HG03469 (cell line): ENCODE measurements around the gene ERP27.
A peak's percentile ranks its signal among the peaks of the same experiment; 100 is the strongest.

Source experiments
- ATAC-seq: cut with Tn5 transposase; IDR thresholded peaks from one replicate; pipeline ENCODE4 v1.9.1; 2021; ENCODE audit warnings: mild to moderate bottlenecking, moderate library complexity, moderate number of reproducible peaks; ENCODE audit not compliant: unreplicated experiment

ERP27 gene

DNA sequence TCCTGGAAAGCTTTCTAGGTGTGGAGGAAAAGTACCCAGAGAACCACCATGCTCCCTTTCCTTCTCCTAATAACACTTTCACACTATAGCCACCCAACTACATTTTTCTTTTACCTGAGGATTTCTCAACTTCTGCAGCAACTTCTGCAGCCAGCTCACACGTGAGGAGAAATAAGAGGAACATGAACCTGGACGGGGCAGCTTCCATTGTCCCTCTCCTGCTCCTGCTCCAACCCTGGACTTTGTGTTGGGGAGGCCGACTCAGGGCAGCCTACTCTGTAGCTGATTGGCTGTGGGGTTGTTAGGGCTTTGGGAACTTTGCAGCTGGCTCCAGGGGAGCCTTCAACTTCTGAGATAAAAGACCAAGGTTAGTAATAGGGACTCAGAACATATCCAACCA is at the start of gene ERP27:
TSS of gene ERP27 (minus strand) at position 237 of the 400 bp plus-strand sequence. CDS start at position 208, 29 bp downstream.
- ATAC-seq, result no peak

DNA sequence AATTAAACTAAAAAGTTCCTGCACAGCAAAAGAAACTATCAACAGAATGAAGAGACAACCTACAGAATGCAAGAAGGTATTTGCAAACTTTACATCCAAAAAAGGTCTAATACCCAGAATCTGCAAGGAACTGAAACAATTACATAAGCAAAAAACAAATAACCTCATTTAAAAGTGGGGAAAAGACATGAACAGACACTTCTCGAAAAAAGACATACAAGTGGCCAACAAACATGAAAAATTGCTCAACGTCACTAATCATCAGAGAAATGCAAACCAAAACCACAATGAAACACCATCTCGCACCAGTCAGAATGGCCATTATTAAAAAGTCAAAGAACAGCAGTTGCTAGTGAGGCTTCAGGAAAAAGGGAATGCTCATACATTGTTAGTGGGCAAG is 49.7 kb upstream of the ERP27 start:
- no peak for ATAC-seq

DNA sequence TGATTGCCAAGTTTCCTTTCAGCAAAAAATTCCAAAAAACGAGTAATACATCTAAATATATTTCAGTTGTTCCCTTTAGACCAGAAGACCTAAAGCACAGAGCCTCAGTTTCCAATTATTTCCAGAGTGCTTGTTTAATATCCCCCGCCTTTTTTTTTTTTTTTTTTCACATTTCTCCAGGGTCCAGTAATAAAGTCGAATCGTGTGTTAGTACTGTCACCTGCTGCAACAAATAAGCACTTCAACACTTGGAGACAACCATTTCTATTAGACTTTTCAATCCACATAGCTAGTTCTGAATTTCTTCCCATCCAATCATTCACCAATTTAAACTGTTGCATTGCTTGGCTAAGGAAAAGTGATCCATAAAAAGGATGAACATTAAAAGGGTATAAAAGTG is 48.1 kb upstream of the ERP27 start:
- no peak for ATAC-seq

DNA sequence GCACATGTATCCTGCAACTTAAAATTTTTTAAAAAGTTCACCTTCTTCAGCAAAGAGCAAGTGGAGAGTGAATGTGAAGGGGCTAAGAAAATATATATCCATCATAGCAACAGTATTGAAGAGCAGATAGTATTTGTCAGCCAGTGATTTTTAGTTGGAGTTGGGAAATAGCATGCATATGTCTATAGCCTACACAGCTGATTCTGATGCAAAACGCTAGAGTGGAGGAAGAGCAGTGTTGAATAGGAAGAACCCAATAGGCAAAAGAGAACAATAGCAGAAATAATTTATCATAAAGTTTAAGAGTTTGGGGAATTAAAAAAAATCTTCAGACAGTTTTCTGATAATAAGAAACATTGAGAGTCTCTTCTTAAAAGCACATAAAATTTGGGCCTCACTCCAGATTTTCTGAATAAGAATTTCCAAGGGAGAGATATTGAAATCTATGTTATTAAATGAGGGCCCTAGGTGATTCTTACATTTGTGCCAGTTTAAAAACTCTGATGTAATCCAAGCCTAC is 46.5 kb upstream of the ERP27 start:
- ATAC-seq, result no peak

DNA sequence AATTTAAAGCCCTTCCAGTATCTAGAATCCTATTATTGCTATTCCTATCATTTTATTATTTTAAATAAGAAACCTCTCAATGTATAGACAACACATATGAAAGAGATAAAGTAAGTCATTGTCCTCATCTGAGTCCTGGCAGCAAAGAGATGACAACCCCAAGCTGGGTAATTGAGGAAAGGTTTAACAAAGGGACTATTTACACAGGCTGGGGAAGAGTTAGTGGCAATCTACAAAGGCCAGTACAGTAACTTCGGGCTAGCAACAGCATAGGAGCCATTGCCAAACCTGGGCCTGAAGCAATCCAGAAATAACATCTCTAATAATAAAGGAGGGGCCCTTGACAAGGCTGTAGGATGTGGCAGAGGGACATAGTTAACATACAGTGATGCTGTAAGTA is 45.7 kb upstream of the ERP27 start:
- no peak for ATAC-seq

DNA sequence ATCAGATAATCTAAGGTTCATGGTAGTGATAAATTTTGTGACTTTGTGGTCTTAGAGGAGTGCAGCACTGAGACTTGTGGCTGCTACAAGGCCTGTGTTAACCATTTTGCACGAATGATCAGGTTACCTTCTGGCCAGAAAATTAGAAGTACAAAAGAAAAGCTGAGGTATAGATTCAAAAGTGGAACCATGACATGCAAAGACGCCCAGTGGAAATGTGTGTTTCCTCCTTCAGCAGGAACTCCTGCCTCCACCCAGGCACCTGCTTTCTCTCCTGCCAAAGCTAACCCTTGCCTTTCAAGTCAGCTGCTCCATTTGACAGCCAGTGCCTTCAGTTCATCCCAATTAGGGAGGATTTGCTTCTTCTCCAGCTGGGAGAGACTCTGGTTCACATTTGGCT is 44.7 kb upstream of the ERP27 start:
- ATAC-seq, result no peak

DNA sequence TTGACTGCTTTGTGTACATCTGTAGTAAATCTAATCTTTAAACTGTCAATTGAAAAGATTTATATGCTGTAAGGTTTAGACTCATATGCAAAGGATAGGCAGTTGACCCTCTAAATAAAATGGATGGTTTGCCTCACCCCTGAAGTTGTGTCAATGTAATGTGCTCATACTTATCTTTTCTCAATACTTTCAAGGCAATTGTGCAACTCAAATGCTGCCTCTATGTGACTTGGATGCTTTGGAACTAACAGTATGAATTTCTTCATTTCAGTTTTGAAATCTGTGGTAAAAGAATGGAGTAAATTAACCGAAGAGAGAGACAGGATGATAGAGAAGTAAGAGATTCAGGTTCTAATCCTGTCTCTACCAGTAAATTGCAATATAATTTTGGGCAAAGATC is 44.2 kb upstream of the ERP27 start:
- ATAC-seq, result no peak

DNA sequence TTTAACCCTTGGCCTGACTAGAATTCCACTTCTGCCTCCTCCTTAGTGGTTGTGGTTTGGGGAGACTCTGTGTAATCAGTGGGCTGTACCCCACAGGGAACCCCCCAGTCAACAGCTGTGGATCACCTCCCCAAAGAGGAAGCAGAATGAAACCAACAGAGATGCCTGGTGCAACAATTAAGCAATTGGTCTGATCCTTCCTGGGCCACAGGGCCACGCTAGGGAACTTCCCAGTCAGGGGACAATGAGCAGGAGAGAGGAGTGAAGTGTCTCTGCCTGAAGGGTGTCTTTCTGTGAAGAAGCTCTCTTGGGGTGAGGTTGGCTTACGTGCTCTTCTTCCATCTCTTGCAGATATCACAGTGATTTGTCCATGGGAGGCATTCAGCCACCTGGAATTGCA is 42.7 kb upstream of the ERP27 start:
- ATAC-seq, result no peak

DNA sequence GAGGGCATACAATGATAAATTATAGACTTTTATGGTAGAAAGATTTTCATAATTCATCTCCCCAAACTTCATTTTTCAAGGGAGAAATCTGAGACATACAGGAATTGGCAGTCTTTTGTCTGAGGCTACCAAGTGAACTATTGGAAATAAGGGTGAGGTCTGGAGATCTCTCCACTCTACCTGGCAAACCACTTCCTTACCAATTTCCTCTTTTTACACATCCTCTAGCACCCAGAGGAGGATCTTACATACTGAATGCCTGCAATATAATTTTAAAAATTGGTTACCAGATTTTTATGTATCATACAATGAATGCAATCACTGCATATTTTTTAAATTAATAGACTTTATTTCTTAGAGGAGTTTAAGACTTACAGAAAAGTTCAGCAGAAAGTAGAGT is 41.1 kb upstream of the ERP27 start:
- ATAC-seq, result no peak

DNA sequence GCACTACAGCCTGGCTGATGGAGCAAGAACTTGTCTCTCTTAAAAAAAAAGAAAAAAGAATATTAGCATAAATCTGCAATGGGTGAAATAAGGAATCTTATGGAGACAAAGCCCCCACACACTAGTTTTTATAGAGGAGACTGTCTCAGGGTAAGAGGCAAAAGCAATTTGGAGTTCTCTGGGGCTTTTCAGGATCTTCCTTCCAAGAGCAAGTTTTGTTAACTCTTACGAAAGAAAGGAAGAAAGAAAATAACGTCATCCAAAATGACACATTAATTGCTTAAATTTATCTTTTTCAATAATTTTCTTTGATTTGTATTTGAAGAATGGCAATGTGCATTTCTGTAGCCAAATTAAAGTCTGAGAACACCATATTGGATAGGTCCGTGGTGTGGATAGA is 38.3 kb upstream of the ERP27 start:
- ATAC-seq, result no peak

DNA sequence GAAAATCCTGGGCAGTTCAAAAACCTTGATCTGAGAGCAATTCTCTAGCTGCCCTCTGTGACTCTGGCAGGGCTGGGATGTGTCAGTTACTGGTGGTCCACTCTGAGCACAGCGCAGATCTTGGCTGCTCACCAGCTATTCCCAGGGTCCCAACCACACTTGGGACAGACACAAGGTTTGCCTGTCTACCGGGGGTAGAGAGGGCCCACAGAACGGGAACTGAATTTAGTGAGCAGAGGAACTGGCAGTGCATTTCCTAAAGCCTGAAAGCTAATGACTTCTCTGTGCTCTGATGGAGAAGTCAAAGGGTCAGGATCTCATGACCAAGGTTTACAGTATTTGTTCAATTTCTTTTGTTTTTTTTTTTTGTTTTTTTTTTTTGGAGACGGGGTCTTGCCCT is 37.1 kb upstream of the ERP27 start:
- no peak for ATAC-seq

DNA sequence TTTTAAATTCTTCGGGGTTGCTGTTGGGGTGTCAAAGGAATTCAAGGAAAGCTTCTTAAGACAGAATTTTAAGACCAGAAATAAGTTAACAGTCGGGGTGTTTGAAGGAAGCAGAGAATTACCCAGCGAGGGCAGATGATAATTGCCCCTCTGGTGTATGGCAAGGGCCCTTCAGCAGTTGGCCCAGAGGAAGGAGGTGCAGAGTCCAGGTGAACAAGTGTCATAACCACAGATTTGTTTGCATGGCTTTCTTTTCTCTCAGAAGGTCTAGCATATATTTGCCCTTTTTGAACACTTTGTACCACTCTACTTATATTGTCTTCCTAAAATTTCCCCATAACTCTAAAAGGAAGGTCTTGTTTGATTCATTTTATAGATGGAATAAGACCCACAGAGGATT is 36.3 kb upstream of the ERP27 start:
- no peak for ATAC-seq

DNA sequence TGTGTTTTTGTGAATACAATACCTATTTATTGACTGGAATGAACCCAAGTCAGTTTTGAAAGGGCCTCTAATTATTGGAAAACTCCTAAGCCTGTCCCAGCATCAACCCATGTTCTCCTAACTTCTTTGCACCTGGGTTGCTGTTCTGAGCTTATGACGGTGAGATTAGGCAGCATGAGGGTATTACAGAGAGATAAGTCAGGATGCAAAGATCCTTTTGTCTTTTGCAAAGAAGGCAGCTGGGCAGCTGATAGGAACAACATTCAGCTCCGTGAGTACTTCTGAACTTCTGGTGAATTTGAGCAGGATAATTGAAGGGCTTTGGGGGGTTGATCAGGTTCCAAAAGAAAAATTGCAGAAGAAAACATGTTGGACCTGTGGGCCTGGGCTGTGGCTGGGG is 34.5 kb upstream of the ERP27 start, which contains the start of gene PDE6H:
TSS of gene PDE6H (plus strand) at position 227 of the 400 bp plus-strand sequence. CDS start 4,971 bp downstream, outside the sequence.
- no peak for ATAC-seq

DNA sequence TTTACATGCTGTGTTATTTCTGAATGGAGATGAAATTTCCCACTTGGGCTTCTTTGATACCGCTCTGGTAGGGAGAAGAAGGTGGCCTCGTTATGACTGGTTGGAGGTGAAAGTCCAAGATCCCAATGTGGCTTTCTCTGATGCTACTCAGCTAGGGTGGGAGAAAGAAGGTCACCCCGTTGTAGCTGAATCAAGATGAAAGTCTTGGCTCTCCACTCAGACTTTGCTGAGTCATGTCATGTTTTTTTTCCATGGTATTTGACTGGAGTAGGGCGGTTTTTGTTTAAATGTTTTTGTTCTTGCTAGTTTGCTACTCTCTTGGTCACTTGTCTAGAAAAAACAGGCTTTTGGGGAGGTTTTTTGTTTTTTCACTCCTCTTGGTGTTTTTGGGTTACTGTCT is 32.1 kb upstream of the ERP27 start:
- ATAC-seq, result no peak

DNA sequence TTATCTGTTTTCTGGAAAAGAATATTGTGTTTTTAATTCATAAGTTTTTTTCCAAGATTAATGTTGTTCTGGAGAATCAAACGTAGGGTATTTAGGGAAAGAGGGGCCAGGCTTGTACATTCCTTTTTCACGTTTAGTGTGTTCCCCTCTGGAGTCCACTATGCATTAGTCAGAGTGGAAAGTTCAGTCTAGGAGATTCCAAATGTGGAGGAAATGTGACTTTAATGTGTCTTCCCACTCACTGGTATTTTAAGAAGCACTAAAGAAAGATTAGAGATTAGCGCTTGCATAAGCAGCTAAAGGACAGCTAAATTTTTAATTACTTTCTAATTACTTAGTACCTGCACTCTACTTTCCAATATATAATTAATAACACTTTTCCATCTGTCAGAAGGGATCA is 30.1 kb upstream of the ERP27 start:
- ATAC-seq, result no peak

DNA sequence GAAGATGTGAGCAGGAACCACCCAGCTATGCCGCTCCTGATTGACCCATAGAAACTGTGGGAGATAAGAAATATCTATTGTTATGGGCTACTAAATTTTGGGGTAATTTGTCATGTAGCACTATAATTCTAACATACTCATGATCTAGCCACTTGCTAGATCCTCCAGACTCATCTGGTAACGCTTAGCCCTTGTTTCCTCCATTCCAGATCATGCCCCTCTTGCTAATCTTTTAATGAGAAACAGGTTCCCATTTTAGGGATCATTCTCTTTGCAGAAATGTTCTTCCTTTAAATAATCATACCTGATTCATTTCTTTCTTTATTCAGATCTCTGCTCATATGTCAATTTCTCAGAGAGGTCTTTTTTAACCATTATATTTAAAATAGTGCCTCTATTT is 26.9 kb upstream of the ERP27 start:
- no peak for ATAC-seq

DNA sequence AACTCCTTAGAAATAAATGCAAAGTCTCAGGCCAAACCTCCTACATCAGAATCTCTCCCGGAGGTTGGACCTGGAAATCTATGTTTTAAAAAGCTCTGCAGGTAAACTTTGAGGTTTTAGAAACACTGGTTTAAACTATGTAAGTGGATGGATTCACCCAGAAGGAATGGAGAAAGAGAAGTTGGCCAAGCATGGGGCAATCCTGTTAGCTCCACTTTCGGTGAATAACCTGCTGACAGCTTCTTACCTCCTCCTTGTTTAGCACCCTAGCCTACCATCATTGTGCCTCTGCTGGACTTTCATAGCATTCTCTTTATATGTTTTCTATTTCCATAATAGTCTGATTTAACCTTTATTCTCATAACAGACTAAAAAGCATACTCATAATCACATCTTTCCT is 26.1 kb upstream of the ERP27 start:
- ATAC-seq, result no peak

DNA sequence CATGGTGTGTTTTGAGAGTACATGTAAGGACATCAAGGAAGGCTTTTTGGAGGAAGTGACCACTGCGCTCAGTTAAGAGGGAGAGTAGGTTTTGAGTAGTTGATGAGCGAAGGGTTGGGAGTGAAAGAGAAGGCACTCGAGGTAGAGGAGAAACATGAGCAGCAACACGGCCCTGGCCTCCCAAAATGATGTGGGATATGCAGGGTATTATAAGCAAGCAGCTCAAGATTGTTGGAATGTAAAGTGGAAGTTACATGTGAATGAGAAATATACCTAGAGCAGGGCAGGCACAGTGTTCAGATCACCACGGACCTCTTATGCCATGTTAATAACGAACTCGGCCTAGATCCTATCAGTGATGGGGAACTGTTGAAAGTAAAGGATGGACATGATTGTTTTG is 25.2 kb upstream of the ERP27 start:
- ATAC-seq, result no peak

DNA sequence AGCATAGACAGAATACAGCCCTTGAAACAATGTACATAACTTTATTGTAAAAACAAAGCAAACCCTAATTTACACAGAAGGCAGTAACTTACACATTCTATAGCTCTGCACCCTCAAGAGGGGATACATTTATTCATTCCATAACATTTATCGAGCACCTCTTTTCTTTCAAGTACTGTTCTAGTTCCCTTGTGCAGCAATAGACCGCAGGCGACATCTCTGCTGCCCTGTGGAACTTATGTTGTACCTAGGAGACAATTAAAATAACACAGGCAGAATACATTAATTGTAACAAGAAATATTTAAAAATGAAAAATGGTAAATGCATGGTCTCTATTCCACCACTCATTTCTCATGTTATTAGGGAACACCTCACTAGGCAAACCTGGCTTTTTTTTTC is 24.5 kb upstream of the ERP27 start:
- ATAC-seq, result no peak

DNA sequence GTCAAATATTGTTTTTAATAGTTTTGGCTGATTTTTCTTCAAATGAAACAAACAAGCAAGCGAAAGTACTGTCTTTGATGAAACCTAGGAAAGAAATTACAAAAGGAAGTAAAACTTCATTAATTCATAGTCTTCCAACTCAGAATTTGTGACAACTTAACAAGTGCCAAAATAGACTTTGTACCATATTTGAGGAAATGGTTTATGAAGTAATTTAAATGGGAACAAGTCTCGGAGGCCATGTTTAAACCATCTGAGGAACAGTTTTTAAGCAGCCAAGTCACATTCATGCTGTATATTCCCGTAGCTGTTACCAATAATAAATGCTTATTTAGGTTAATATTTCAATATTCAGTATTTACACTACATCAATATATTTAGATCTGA is 23.8 kb upstream of the ERP27 start:
- no peak for ATAC-seq

DNA sequence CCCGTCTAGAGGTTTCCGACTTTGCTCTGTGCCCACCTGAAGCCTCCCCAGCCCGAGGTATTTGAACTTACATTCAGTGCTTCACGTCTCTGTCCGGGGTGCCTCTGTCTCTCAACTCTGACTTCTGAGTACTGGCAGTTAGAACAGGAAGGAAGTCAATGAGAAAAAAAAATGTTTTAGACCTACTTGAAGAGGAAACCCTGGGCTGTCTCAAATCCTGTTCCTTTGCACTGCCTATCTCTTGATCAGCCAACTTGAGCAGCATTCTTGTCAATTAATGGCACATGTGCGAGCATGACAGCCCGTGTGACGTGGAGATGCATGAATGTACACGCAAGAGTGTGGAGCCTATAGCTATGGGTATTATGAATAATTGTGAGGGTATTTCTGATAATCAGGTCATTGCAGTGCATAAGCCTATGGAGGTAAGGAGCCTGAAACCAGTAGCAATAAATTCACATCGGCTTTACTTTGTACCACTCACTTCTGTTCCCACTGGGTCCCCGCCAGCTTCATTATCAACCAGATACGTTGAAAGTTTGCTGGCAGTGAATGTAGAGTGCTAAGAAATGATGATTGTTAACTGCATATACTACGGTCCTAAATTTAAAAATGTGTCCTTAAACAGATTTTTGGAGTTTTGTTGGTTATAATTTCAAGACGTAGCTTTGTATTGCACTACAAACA is 23.3 kb upstream of the ERP27 start, which contains the start of gene ARHGDIB:
TSS of gene ARHGDIB (minus strand) at position 136 of the 687 bp plus-strand sequence. CDS start 10,889 bp downstream, outside the sequence.
- peak; percentile 46 for ATAC-seq

DNA sequence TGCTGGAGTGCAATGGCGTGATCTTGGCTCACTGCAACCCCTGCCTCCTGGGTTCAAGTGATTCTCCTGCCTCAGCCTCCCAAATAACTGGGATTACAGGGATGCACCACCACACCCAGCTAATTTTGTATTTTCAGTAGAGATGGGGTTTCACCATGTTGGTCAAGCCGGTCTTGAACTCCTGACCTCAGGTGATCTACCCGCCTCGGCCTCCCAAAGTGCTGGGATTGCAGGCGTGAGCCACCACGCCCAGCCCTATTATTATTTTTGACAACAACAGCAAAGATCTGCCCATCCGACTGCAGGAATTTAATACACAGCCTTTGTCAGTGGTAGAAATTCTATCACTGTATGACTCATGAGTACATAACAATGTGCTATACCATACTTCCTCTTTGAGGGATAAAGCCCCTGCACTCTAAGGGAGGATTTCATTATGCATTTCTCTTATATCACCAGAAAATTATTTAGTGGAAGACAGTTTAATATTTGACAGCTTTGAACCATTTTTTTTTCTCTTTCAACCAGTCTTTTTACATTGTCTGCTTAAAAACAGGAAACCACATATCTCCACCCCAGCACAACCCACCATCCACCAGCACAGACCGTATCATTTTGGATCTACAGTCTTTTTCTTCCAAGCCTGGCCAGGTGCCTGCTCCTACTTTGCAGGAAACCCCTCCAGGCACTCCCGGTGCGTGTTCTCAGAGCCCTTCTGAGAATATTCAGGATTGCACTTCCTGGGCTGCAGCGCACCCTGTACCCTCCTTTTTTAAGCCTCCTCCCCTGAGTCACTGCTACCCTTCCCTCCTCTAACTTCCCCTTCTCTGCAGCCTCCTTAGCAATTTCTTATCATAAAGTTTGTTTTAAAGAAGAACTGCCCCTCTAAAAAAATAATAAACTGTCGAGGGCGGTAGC is 22.5 kb upstream of the ERP27 start:
- ATAC-seq, result peak; percentile 27
